Measurements from ENCODE around the gene FAM83E.
A peak's percentile ranks its signal among the peaks of the same experiment; 100 is the strongest.

FAM83E gene

DNA sequence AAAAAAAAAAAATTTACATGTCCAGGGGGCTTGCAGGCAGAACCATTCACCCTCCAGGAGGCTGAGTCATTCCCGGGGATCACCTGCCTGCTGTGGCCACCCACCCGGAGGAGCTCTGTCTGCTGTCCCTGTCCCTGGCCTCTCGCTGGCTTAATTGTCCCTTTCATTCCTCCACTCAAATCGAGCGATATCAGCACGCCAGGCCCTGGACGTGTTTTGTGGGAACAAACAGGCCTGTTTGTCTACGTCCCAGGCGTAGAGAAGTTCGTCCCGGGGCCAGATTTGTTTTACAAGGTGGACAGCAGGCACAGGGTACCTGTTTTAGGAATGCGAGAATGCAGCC, 41.7 kb downstream of the FAM83E start:
- H3K4me3 ChIP-seq (replicated peaks; ENCODE audit: low read depth, low read length), result no peak overlapping the region
- TF ChIP-seq CTCF (IDR thresholded peaks at IDR 0.05; ENCODE audit: low read depth, low read length, missing control alignments), result no peak
- DNase-seq (ENCODE audit: extremely low read depth, low read depth), result no peak

GRCh38 chr19:48571378-48572162, 43.3 kb downstream of the FAM83E start:
- no peak for TF ChIP-seq CTCF (IDR thresholded peaks at IDR 0.05; ENCODE audit: low read depth, low read length, missing control alignments)
- DNase-seq (ENCODE audit: extremely low read depth, low read depth), result no peak
- no peak overlapping the region for H3K4me3 ChIP-seq (replicated peaks; ENCODE audit: low read depth, low read length)

DNA sequence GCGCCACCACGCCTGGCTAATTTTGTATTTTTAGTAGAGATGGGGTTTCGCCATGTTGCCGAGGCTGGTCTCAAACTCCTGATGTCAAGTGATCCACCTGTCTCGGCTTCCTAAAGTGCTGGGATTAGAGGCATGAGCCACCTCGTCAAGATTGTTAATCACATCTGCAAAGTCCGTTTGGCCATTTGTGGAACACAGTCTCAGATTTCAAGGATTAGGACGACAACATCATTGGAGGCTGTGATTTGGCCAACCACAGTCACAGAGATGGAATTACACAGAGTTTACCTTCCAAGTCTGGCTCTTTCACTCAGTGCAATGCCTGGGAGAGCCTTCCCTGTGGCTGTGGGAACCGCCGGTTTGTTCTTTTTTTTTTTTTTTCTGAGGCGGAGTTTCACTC, 45.1 kb downstream of the FAM83E start:
- H3K4me3 ChIP-seq (replicated peaks; ENCODE audit: low read depth, low read length), result no peak overlapping the region
- no peak for TF ChIP-seq CTCF (IDR thresholded peaks at IDR 0.05; ENCODE audit: low read depth, low read length, missing control alignments)
- no peak for DNase-seq (ENCODE audit: extremely low read depth, low read depth)

GRCh38 chr19:48568345-48568886, 46.5 kb downstream of the FAM83E start:
- 0 out of 2 replicates have a peak overlapping the region, but pooled peaks have one; percentile 15 for H3K4me3 ChIP-seq (replicated peaks; ENCODE audit: low read depth, low read length)
- TF ChIP-seq CTCF (IDR thresholded peaks at IDR 0.05; ENCODE audit: low read depth, low read length, missing control alignments), result no peak
- peak; percentile 77 for DNase-seq (ENCODE audit: extremely low read depth, low read depth)

DNA sequence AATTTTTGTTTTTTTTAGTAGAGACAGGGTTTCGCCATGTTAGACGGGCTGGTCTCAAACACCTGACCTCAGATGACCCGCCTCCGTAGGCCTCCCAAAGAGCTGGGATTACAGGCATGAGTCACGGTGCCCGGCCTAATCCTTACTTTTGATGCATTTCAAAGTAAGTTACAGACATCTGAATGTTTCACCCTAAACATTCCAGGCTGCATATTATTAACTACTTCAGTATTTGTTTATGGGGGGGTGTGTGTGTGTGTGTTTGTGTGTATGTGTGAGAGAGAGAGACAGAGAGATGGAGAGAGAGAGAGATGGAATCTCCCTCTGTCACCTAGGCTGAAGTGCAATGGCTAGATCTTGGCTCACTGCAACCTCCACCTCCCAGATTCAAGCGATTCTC, 49.8 kb downstream of the FAM83E start:
- no peak overlapping the region for H3K4me3 ChIP-seq (replicated peaks; ENCODE audit: low read depth, low read length)
- no peak for DNase-seq (ENCODE audit: extremely low read depth, low read depth)
- TF ChIP-seq CTCF (IDR thresholded peaks at IDR 0.05; ENCODE audit: low read depth, low read length, missing control alignments), result no peak

Measured in HFF-Myc (cell line).